GM12891 (cell line): Measurements from ENCODE around the gene CRYBA4.
A peak's percentile ranks its signal among the peaks of the same experiment; 100 is the strongest.

Experiments used
- DNase-seq: peaks from one replicate; pipeline ENCODE4 v3.0.0; 2011; ENCODE audit warnings: low spot score; ENCODE audit not compliant: insufficient read length
- FAIRE-seq: peaks from 2 replicates; lab custom pipeline; 2011; peaks lifted over from hg19 to GRCh38; lab: Jason Lieb, UNC
- PAX5 ChIP-seq: IDR thresholded peaks from 2 replicates; pipeline ENCODE4 v1.6.1; 2011; ENCODE audit warnings: low read length, moderate library complexity, mild to moderate bottlenecking; ENCODE audit not compliant: insufficient read depth, severe bottlenecking
- POLR2A ChIP-seq: IDR thresholded peaks from 2 replicates; pipeline ENCODE4 v1.6.1; 2011; ENCODE audit warnings: low read depth, low read length, control low read depth
- POLR2AphosphoS5 ChIP-seq: IDR thresholded peaks from 2 replicates; pipeline ENCODE4 v1.6.1; 2011; ENCODE audit warnings: low read depth, low read length, control low read depth
- POU2F2 ChIP-seq: IDR thresholded peaks from 2 replicates; pipeline ENCODE4 v1.6.1; 2011; ENCODE audit warnings: low read depth, mild to moderate bottlenecking, control low read depth, low read length, moderate library complexity
- SPI1 ChIP-seq: IDR thresholded peaks from 2 replicates; pipeline ENCODE4 v1.6.1; 2011; ENCODE audit warnings: low read depth, low read length, control low read depth
- TAF1 ChIP-seq: IDR thresholded peaks from 2 replicates; pipeline ENCODE4 v1.6.1; 2011; ENCODE audit warnings: low read depth, low read length, control low read depth

Gene CRYBA4

DNA sequence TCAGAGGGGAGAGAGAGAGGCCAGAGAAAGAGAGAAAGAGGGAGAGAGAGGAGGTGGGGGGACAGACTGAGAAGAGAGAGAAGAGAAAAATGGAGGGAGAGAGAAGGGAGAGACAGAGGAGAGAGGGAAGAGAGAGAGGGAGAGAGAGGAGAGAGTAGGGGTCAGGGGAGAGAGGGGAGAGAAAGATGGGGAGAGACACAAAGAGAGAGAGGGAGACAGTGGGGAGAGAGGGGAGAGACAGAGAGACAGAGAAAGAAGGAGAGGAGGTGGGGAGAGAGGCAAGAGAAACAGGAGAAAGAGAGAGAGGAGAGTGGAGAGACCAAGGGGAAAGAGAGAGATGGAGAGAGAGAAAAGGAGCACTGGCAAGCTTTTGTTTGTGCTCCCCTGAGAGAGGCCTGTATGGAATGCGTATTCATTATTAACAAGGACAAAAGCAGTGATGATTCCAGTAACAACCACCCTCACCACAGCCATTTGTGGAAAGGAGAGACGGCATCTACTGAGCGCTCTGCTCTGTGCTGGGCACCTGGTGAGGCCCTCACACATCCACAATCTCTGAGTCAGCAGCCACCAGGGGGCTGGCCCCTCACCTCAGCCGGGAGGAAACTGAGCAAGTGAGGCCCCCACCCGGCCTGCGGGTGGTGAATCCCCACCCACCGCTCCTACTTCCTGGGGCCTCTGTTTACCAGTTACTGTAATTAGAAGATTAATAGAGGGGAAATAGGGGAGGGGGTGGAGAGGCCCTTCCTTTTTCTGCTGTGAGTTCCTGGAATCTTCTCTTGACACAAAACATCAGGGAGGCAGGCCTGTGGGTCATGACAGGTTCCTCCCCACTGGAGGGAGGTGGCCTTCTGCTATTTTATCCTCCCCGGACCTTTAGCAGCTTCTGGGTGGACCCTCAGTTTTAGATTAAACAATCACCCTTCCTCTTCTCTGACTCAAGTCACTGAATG is 21.0 kb downstream of the CRYBA4 start:
- peak; percentile 61 for FAIRE-seq
- no peak for TF ChIP-seq PAX5
- TF ChIP-seq POLR2AphosphoS5 = no peak
- no peak for TF ChIP-seq POLR2A
- 0 out of 2 replicates have a peak, but pooled peaks have one; percentile 4 for TF ChIP-seq SPI1
- no peak for TF ChIP-seq POU2F2
- no peak for TF ChIP-seq TAF1
- no peak for DNase-seq

DNA sequence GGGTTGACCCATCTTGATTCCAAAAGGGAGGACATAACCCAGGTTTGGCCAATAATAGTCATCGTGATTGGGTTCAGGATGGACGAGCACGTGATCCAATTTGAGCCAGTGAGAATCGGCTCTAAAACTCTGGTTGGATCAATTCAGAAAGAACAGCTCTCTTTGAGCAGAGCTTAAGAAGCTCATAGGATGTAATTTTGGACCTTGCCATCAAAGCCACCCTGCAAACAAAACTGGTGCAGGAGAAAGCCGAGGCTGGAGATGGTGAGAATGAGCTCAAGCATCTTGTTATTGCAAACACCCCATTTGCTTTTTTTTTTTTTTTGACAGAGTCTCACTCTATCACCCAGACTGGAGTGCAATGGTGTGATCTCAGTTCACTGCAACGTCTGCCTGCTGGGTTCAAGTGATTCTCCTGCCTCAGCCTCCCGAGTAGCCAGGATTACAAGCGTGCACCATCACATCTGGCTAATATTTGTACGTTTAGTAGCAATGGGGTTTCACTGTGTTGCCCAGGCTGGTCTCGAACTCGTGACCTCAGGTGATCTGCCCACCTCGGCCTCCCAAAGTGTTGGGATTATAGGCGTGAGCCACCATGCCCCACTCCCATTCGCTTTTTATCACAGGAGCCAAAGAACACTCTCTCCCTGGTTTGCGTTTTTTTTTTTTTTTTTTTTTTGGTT is 21.8 kb downstream of the CRYBA4 start:
- TF ChIP-seq POLR2AphosphoS5 (no peak), SPI1 (no peak), TAF1 (no peak), PAX5 (no peak), POLR2A (no peak), POU2F2 (no peak)
- DNase-seq (no peak), FAIRE-seq (peak; percentile 5)

DNA sequence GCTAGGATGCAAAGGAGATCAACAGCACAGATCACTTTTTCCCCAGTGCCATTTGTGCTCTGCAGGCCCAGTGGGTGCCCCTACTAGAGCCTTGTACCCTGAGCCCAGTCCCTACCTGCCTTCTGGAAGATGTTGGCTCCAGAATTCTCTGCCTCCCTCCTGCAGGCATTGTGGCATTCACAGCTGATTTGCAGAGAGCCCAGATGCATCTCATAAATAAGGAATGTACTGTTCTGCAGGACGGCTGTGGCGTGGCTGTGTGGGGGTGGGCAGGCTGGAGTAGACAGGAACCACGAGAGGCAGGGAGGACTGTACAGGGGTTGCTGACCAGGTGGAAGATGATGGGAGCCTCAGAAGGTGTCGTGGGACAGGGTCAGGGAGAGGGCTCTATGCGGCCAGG is 24.4 kb downstream of the CRYBA4 start:
- DNase-seq = no peak
- no peak for FAIRE-seq
- no peak for TF ChIP-seq SPI1
- no peak for TF ChIP-seq TAF1
- no peak for TF ChIP-seq PAX5
- no peak for TF ChIP-seq POU2F2
- TF ChIP-seq POLR2AphosphoS5 = no peak
- TF ChIP-seq POLR2A = no peak

DNA sequence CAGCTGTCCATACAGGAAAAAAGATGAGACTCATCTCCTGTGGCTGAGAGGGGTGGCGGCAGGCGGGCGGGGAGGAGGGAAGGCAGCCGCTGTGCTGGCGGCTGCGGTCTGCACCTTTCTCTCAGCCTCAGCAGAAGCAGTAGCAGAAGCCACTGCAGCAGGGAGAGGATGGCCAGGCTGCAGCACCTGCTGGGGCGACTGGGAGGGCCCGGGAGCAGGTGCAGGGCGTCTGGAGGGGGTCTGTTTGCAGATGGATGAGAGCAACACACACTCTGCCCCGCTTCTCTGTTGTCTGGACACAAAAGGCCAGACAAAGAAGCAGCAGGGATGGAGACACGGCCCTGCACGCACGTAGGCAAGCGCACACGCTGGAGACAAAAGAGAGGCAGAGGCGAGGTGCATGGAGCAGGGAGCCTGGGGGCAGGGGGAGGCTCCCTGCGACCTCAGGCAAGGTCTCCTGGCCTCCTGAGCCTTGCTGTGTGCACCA is 26.3 kb downstream of the CRYBA4 start:
- FAIRE-seq (peak; percentile 79), DNase-seq (no peak)
- no peak for TF ChIP-seq POU2F2
- no peak for TF ChIP-seq POLR2A
- no peak for TF ChIP-seq TAF1
- no peak for TF ChIP-seq POLR2AphosphoS5
- no peak for TF ChIP-seq SPI1
- no peak for TF ChIP-seq PAX5

DNA sequence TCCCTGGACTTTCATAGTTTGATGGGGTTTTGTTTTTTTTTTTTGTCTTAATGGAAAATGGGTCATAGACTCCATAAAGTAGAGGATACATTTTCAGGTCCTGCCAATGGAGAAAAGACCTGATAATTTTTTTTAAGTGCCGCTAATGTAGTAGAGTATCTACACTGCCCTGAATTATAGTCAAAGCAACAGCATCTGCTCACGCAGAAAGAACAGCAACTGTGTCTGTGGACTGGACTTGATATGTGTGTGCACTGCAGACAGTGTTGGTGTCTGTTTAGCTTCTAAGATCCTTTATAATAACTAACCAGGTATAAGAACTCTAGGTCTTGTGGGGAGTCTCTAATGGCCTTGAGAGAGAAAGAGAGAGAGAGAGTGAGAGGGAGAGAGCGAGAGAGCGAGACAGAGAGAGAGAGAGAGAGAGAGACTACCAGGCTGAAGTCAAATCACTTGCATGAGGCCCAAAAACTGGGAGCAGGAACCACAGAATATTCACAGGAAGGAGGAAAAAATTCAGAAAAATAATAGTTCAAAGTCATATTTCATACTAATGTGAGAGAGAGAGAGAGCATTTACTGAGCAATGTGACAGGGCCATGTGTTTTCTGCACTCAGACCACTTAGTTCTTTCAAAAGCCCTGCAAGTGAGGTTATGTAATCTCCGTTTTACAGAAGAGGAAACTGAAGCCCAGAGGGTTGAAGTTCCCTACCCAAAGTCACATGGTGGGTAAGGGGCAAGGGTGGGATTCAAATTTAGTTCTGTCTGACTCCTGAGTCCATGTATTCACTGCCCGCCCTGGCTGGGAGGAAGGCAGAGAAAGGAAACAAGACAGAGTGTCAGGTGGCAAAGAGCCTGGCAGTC is 27.0 kb downstream of the CRYBA4 start:
- TF ChIP-seq SPI1 (no peak), POU2F2 (no peak), POLR2AphosphoS5 (no peak), TAF1 (no peak), PAX5 (no peak), POLR2A (no peak)
- no peak for DNase-seq
- peak; percentile 35 for FAIRE-seq

DNA sequence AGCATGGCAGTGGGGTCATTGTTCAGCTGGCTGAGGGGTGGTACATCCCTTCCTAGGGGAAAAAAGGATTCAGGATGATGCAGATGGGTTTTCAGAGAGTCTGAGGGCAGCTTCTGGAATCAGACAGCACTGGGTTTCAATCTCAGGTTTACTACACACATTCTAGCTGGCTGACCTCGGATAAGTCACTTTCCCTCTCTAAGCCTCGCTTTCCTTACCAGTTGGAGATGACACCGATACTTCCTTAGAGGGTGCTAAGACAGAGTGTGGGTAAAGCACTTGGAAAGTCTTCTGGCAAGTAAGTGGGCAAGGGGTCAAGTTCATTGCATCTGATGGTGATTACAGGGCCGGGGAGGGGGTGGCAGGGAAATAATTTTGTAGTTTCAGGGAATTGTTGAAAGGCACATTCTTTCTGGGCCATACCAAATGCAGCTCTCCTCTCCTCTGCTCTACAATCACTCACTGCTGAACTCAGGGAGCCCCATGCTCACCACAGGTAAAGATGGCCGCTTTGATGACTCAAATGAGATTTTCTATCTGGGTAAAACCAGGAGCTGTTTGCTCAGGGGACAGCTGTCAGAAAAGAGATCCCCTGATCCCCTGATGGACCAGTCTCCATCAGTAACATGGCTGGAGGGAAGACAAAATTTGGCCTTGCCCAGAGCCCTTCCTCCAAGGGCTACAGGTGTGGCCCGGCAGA is 29.1 kb downstream of the CRYBA4 start:
- TF ChIP-seq TAF1 (no peak), POLR2A (no peak), PAX5 (no peak), POU2F2 (no peak)
- DNase-seq = no peak
- no peak for FAIRE-seq

DNA sequence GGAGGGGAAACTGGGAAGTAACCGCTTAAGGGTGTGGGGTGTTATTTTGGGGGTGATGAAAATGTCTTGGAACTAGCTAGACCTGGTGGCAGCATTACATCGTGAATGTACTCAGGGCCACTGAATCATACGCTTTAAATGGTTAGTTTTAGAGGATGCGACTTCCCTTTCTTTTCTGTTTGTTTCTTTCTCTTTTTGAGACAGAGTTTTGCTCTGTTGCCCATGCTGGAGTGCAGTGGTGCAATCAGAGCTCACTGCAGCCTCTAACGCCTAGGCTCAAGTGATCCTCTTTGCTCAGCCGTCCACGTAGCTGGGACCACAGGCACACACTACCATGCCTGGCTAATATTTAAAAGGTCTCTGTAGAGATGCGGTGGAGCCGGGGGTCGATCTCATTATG is 30.1 kb downstream of the CRYBA4 start:
- FAIRE-seq (no peak), DNase-seq (no peak)
- TF ChIP-seq POLR2A (no peak), SPI1 (peak; percentile 26; the same call in 1 of the 2 replicates), POLR2AphosphoS5 (no peak), POU2F2 (no peak), PAX5 (no peak), TAF1 (no peak)
